IMR-90 (cell line): ENCODE measurements around the gene SHC4.

Source experiments
- CTCF ChIP-seq: conservative IDR thresholded peaks from 2 replicates; pipeline ENCODE4 v1.5.1; 2012; ENCODE audit warnings: mild to moderate bottlenecking, low read depth, low read length, improper control_type of control experiment
- FOS ChIP-seq: fragments of 150-350 bp; IDR thresholded peaks from 2 replicates; pipeline ENCODE4 v1.6.1; 2016; ENCODE audit warnings: low read depth, low read length
- MXI1 ChIP-seq: IDR thresholded peaks from 2 replicates; pipeline ENCODE4 v1.6.1; 2012; ENCODE audit warnings: low read depth, mild to moderate bottlenecking, low read length, moderate library complexity, borderline replicate concordance
- NFE2L2 ChIP-seq: fragments of 150-350 bp; IDR thresholded peaks from 2 replicates; pipeline ENCODE4 v1.6.1; 2016; ENCODE audit warnings: low read depth, mild to moderate bottlenecking, low read length
- USF2 ChIP-seq: fragments of 150-350 bp; IDR thresholded peaks from 2 replicates; pipeline ENCODE4 v1.6.1; 2017; ENCODE audit warnings: mild to moderate bottlenecking, antibody characterized with exemption, low read length, low read depth

GRCh38 chr15:48966595-48967301 lies 3.0 kb upstream of the SHC4 start:
- no peak for TF ChIP-seq CTCF
- no peak for TF ChIP-seq USF2
- no peak for TF ChIP-seq MXI1
- peak; percentile 34; the same call in 1 of the 2 replicates for TF ChIP-seq FOS
- TF ChIP-seq NFE2L2, result no peak
